SK-N-SH (cell line): ENCODE measurements around the gene FAM118A. TPM values are rescaled to one million over a fixed set of nuclear protein-coding genes. Genes with fewer than 3 reads are reported as not detected.

Experiments used
- CTCF ChIA-PET: fragments of 300-600, 350-600 bp; formaldehyde crosslinking; extraction: SDS; loops from one replicate; lab custom pipeline; 2021; lab: Yijun Ruan, JAX
- POLR2A ChIA-PET: fragments of 350-600 bp; sonication (Branson Sonifier 250); formaldehyde crosslinking; extraction: SDS; loops from one replicate; lab custom pipeline; 2020; ENCODE audit warnings: antibody characterized with exemption, inconsistent platforms; lab: Yijun Ruan, JAX
- DNase-seq: peaks from one replicate; pipeline ENCODE4 v3.0.0; 2012
- H2AFZ ChIP-seq: fragments of 200-600 bp; sonication (generic); 2 replicates; pipeline ENCODE4 v1.8.1; 2016; ENCODE audit warnings: antibody characterized with exemption, mild to moderate bottlenecking, low read depth
- H3F3A ChIP-seq: fragments of 200-600 bp; sonication (generic); replicated peaks from 2 replicates; pipeline ENCODE3; 2016; ENCODE audit warnings: antibody characterized with exemption, mild to moderate bottlenecking; ENCODE audit not compliant: insufficient read depth
- H3K27ac ChIP-seq, 2 experiments: fragments of 200-500 bp in 1 of 2; fragments of 200-600 bp in 1 of 2; sonication (Bioruptor generic) in 1 of 2; sonication (generic), shearing (Covaris generic) in 1 of 2; 2 replicates each; pipeline versions ENCODE4 v1.5.1 to v1.6.1; 2014 to 2016; ENCODE audit warnings: low read depth in 2 of 2, inconsistent platforms in 1 of 2, low read length in 1 of 2, mild to moderate bottlenecking in 1 of 2, mixed read lengths in 1 of 2
- H3K27me3 ChIP-seq: fragments of 200-600 bp; sonication (generic), shearing (Covaris generic); 2 replicates; pipeline ENCODE4 v1.6.1; 2016; ENCODE audit warnings: mixed run types; ENCODE audit not compliant: insufficient read depth
- H3K36me3 ChIP-seq, 2 experiments: fragments of 200-500 bp in 1 of 2; fragments of 200-600 bp in 1 of 2; sonication (Bioruptor generic) in 1 of 2; sonication (generic) in 1 of 2; replicated peaks in 1 of 2; 2 replicates each; pipeline versions ENCODE3 to v1.5.1; 2014 to 2016; ENCODE audit warnings: low read length in 1 of 2, mild to moderate bottlenecking in 1 of 2; ENCODE audit not compliant: insufficient read depth in 2 of 2, control insufficient read depth in 1 of 2
- H3K4me1 ChIP-seq, 2 experiments: fragments of 200-500 bp in 1 of 2; fragments of 200-600 bp in 1 of 2; sonication (Bioruptor generic) in 1 of 2; sonication (generic), shearing (Covaris generic) in 1 of 2; 2 replicates each; pipeline versions ENCODE4 v1.5.1 to v1.6.1; 2014 to 2016; ENCODE audit warnings: low read depth in 1 of 2, low read length in 1 of 2, mixed run types in 1 of 2; ENCODE audit not compliant: insufficient read depth in 2 of 2, control insufficient read depth in 1 of 2
- H3K4me2 ChIP-seq: fragments of 200-600 bp; sonication (generic), shearing (Covaris generic); 2 replicates; pipeline ENCODE4 v1.6.1; 2017; ENCODE audit warnings: mixed run types
- H3K4me3 ChIP-seq, 2 experiments: fragments of 200-500 bp in 1 of 2; fragments of 200-600 bp in 1 of 2; sonication (Bioruptor generic) in 1 of 2; sonication (generic), shearing (Covaris generic) in 1 of 2; 2 replicates each; pipeline versions ENCODE4 v1.5.1 to v1.8.1; 2014 to 2016; ENCODE audit warnings: low read depth in 2 of 2, inconsistent platforms in 1 of 2, low read length in 1 of 2, mild to moderate bottlenecking in 1 of 2, mixed read lengths in 1 of 2, moderate library complexity in 1 of 2
- H3K79me2 ChIP-seq: fragments of 200-600 bp; sonication (generic); 2 replicates; pipeline ENCODE4 v1.8.1; 2017; ENCODE audit warnings: mild to moderate bottlenecking; ENCODE audit not compliant: insufficient read depth
- H3K9ac ChIP-seq: fragments of 200-600 bp; sonication (generic); 2 replicates; pipeline ENCODE4 v1.6.1; 2017; ENCODE audit warnings: mixed run types
- H3K9me2 ChIP-seq: fragments of 200-600 bp; sonication (generic); 2 replicates; pipeline ENCODE4 v1.6.1; 2017; ENCODE audit warnings: mixed run types
- H3K9me3 ChIP-seq: fragments of 200-600 bp; sonication (generic); 2 replicates; pipeline ENCODE4 v1.6.1; 2017; ENCODE audit warnings: mixed run types, mild to moderate bottlenecking, moderate library complexity
- H4K20me1 ChIP-seq: fragments of 200-600 bp; sonication (generic); 2 replicates; pipeline ENCODE4 v1.6.1; 2017; ENCODE audit warnings: mild to moderate bottlenecking, mixed run types; ENCODE audit not compliant: insufficient read depth
- CHD2 ChIP-seq: fragments of 150-350 bp; IDR thresholded peaks from 2 replicates; pipeline ENCODE4 v1.6.1; 2018; ENCODE audit warnings: low read length; ENCODE audit not compliant: partially characterized antibody
- EZH2phosphoT487 ChIP-seq: fragments of 200-600 bp; sonication (generic); IDR thresholded peaks from 2 replicates; pipeline ENCODE4 v1.6.1; 2017; ENCODE audit warnings: low read depth, mixed run types, mild to moderate bottlenecking, antibody characterized with exemption, moderate library complexity, borderline replicate concordance
- FOSL2 ChIP-seq: IDR thresholded peaks from 2 replicates; pipeline ENCODE4 v1.4.0; 2012; ENCODE audit warnings: low read depth, mild to moderate bottlenecking, moderate library complexity, borderline replicate concordance
- FOXJ3 ChIP-seq: sonication (generic); formaldehyde crosslinking; IDR thresholded peaks from 2 replicates; pipeline ENCODE4 v1.5.1; 2020; ENCODE audit warnings: mild to moderate bottlenecking, missing genetic modification reagents
- GATA2 ChIP-seq: sonication (generic); formaldehyde crosslinking; IDR thresholded peaks from 2 replicates; pipeline ENCODE4 v1.5.0; 2020; ENCODE audit warnings: mild to moderate bottlenecking, missing genetic modification reagents
- JUND ChIP-seq: IDR thresholded peaks from 2 replicates; pipeline ENCODE4 v1.4.0; 2012
- MEF2A ChIP-seq: IDR thresholded peaks from 2 replicates; pipeline ENCODE4 v1.4.0; 2012; ENCODE audit warnings: low read depth, borderline replicate concordance
- MXI1 ChIP-seq: IDR thresholded peaks from 2 replicates; pipeline ENCODE4 v1.6.1; 2012; ENCODE audit warnings: mild to moderate bottlenecking, low read depth, low read length, improper control_type of control experiment
- NFIC ChIP-seq: IDR thresholded peaks from 2 replicates; pipeline ENCODE4 v1.4.0; 2012; ENCODE audit warnings: borderline replicate concordance
- NRF1 ChIP-seq: IDR thresholded peaks from 2 replicates; pipeline ENCODE4 v1.6.1; 2012; ENCODE audit warnings: low read depth, mild to moderate bottlenecking, low read length
- POLR2AphosphoS5 ChIP-seq: IDR thresholded peaks from 2 replicates; pipeline ENCODE4 v1.6.1; 2012; ENCODE audit warnings: low read depth, low read length
- RAD21 ChIP-seq: IDR thresholded peaks from 2 replicates; pipeline ENCODE4 v1.6.1; 2012; ENCODE audit warnings: mild to moderate bottlenecking, low read length
- RFX5 ChIP-seq: IDR thresholded peaks from 2 replicates; pipeline ENCODE4 v1.6.1; 2012; ENCODE audit warnings: mild to moderate bottlenecking, improper control_type of control experiment, low read length
- SIN3A ChIP-seq: IDR thresholded peaks from 2 replicates; pipeline ENCODE4 v1.6.1; 2012; ENCODE audit warnings: low read depth, mild to moderate bottlenecking, low read length, moderate library complexity, borderline replicate concordance
- SMC3 ChIP-seq: IDR thresholded peaks from 2 replicates; pipeline ENCODE4 v1.6.1; 2012; ENCODE audit warnings: low read depth, low read length, improper control_type of control experiment
- TEAD4 ChIP-seq: IDR thresholded peaks from 2 replicates; pipeline ENCODE4 v1.4.0; 2012; ENCODE audit warnings: mild to moderate bottlenecking, borderline replicate concordance; ENCODE audit not compliant: insufficient read depth
- WGBS: methylation state at CpG from one replicate; pipeline ENCODE4 v1.1.6; 2017; ENCODE audit warnings: low lambda C conversion rate; 5-methylcytosine and 5-hydroxymethylcytosine counted together
- polyA plus RNA-seq, 3 experiments: library from polyadenylated mRNA; depleted of rRNA; stranded (reverse); fragments of >200 nt; gene quantifications; 2 replicates each; pipeline ENCODE4 v1.2.3, GENCODE V29; 2012
- TF ChIP-seq, protein P1 (sequence below): IDR thresholded peaks from 2 replicates; pipeline ENCODE4; 2012
- TF ChIP-seq, protein P2 (sequence below): fragments of 150-350 bp; IDR thresholded peaks from 2 replicates; pipeline ENCODE4 v1.6.1; 2017; ENCODE audit warnings: antibody characterized with exemption, low read length, low read depth, borderline replicate concordance
- TF ChIP-seq, protein P3 (sequence below): IDR thresholded peaks from 2 replicates; pipeline ENCODE4 v1.4.0; 2012; ENCODE audit warnings: low read depth, borderline replicate concordance
- TF ChIP-seq, protein P4 (sequence below): IDR thresholded peaks from 2 replicates; pipeline ENCODE4 v1.4.0; 2012; ENCODE audit warnings: low read depth, borderline replicate concordance

FAM118A gene
- polyA plus RNA-seq, 1 of the 3 experiments (the other 2 are of a cell fraction): 11.3 TPM

DNA sequence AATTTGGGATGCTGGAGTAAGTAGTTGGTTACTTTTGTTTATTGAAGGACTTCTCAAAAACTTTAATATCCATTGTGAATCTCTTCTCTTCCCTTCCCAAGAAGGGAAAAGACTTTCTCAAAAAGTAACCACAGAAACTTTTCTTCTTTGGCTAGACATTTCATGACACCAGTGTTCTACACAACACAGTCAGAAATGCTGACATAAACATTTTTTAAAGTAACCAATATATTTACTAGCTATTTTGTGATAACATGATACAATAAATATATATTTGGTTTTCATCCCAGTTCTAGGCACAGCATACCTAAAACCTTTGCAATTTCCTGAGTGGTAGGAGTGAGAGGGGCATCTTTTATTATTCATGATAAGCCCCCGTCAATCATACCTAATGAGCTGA lies 47.8 kb downstream of the FAM118A start:
- TF ChIP-seq GATA2 (no peak), POLR2AphosphoS5 (no peak)
- CTCF ChIA-PET: no interaction called here
- Histone ChIP-seq H3K4me3 (no peak overlapping the region), H3K9me3 (no peaks in the 10 kb centered on the region), H3K9ac (no peak overlapping the region), H4K20me1 (no peaks in the 10 kb centered on the region), H2AFZ (no peak overlapping the region), H3K36me3 (no peaks in the 10 kb centered on the region), H3K79me2 (no peaks in the 10 kb centered on the region), H3K27ac (no peak overlapping the region), H3F3A (no peaks in the 10 kb centered on the region), H3K9me2 (no peaks in the 10 kb centered on the region), H3K27me3 (no peaks in the 10 kb centered on the region), H3K4me2 (no peak overlapping the region), H3K4me1 (no peaks in the 10 kb centered on the region)
- no peak for DNase-seq
- POLR2A ChIA-PET: no interaction called here
- WGBS: 100% methylated on average over 1 of the region's 1 CpG

DNA sequence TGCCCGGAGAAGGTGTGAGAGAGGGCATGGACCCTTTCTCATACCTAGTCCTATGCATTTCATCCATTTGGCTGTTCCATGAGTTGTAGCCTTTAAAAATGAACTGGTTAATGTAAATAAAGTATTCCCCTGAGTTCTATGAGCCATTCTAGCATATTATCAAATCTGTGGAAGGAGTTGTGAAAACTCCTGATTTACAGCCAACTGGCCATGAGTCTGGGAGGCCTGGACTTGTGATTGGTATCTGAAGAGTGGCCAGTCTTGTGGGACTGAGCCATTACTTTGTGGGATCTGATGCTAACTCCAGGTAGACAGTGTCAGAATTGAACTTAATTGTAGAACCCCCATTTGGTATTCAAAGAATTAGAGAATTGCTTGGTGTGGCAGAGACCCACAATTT lies 48.4 kb downstream of the FAM118A start:
- ChIA-PET POLR2A (no interaction called here), CTCF (no interaction called here)
- no peaks in the 10 kb centered on the region for H3K79me2 ChIP-seq
- H2AFZ ChIP-seq: no peak overlapping the region
- DNase-seq: no peak
- no peaks in the 10 kb centered on the region for H3K36me3 ChIP-seq
- H3K27ac ChIP-seq: no peak overlapping the region
- H3K4me3 ChIP-seq: no peak overlapping the region
- no peaks in the 10 kb centered on the region for H3K4me1 ChIP-seq
- 63% methylated on average over 1 of the region's 1 CpG for WGBS
- no peaks in the 10 kb centered on the region for H4K20me1 ChIP-seq
- H3K9me2 ChIP-seq: no peaks in the 10 kb centered on the region
- no peaks in the 10 kb centered on the region for H3K9me3 ChIP-seq
- TF ChIP-seq CHD2 (no peak), SIN3A (no peak), NRF1 (no peak), POLR2AphosphoS5 (no peak), FOXJ3 (CRISPR knock-in tag) (no peak), NFIC (no peak), EZH2phosphoT487 (no peak)
- TF ChIP-seq, protein P1, sequence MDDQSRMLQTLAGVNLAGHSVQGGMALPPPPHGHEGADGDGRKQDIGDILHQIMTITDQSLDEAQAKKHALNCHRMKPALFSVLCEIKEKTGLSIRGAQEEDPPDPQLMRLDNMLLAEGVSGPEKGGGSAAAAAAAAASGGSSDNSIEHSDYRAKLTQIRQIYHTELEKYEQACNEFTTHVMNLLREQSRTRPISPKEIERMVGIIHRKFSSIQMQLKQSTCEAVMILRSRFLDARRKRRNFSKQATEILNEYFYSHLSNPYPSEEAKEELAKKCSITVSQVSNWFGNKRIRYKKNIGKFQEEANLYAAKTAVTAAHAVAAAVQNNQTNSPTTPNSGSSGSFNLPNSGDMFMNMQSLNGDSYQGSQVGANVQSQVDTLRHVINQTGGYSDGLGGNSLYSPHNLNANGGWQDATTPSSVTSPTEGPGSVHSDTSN: no peak
- H3K9ac ChIP-seq: no peak overlapping the region
- H3K4me2 ChIP-seq: no peak overlapping the region
- H3F3A ChIP-seq: no peaks in the 10 kb centered on the region
- H3K27me3 ChIP-seq: no peaks in the 10 kb centered on the region

DNA sequence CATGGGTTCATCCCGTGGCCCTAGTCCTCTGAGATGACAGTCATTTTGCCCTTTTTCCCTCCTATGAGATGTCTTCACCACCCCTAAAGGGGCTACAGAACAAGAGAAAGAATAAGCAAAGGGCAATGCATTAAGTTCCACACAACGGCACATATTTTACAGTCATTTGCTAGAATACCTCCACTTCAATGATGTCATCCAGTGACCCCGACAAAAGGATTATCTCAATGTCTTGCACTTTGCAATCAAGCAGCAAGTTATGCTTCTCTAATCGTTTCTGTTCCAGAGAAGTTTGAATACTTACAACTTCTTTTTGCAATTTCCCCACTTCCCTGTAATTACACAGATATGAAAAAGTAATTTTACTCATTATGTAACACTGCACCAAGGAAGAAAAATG lies 49.9 kb downstream of the FAM118A start:
- Histone ChIP-seq H3K9ac (no peak overlapping the region), H3K27me3 (no peaks in the 10 kb centered on the region), H3K27ac (no peak overlapping the region), H4K20me1 (no peaks in the 10 kb centered on the region), H3F3A (no peaks in the 10 kb centered on the region), H3K9me2 (no peaks in the 10 kb centered on the region), H3K36me3 (no peaks in the 10 kb centered on the region), H3K9me3 (no peaks in the 10 kb centered on the region), H3K4me2 (no peak overlapping the region), H3K79me2 (no peaks in the 10 kb centered on the region), H3K4me1 (no peaks in the 10 kb centered on the region), H3K4me3 (no peak overlapping the region), H2AFZ (no peak overlapping the region)
- 41% methylated on average over 4 of the region's 4 CpGs for WGBS
- DNase-seq: no peak
- CTCF ChIA-PET: no interaction called here
- POLR2A ChIA-PET: no interaction called here
- no peak for TF ChIP-seq MEF2A
- TF ChIP-seq, protein P2, sequence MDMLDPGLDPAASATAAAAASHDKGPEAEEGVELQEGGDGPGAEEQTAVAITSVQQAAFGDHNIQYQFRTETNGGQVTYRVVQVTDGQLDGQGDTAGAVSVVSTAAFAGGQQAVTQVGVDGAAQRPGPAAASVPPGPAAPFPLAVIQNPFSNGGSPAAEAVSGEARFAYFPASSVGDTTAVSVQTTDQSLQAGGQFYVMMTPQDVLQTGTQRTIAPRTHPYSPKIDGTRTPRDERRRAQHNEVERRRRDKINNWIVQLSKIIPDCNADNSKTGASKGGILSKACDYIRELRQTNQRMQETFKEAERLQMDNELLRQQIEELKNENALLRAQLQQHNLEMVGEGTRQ: no peak
- TF ChIP-seq CHD2: no peak
- TF ChIP-seq RFX5: no peak
- TF ChIP-seq, protein P3, sequence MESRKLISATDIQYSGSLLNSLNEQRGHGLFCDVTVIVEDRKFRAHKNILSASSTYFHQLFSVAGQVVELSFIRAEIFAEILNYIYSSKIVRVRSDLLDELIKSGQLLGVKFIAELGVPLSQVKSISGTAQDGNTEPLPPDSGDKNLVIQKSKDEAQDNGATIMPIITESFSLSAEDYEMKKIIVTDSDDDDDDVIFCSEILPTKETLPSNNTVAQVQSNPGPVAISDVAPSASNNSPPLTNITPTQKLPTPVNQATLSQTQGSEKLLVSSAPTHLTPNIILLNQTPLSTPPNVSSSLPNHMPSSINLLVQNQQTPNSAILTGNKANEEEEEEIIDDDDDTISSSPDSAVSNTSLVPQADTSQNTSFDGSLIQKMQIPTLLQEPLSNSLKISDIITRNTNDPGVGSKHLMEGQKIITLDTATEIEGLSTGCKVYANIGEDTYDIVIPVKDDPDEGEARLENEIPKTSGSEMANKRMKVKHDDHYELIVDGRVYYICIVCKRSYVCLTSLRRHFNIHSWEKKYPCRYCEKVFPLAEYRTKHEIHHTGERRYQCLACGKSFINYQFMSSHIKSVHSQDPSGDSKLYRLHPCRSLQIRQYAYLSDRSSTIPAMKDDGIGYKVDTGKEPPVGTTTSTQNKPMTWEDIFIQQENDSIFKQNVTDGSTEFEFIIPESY: no peak
- no peak for TF ChIP-seq NFIC
- no peak for TF ChIP-seq FOSL2
- no peak for TF ChIP-seq MXI1
- no peak for TF ChIP-seq RAD21
- no peak for TF ChIP-seq TEAD4
- TF ChIP-seq, protein P4, sequence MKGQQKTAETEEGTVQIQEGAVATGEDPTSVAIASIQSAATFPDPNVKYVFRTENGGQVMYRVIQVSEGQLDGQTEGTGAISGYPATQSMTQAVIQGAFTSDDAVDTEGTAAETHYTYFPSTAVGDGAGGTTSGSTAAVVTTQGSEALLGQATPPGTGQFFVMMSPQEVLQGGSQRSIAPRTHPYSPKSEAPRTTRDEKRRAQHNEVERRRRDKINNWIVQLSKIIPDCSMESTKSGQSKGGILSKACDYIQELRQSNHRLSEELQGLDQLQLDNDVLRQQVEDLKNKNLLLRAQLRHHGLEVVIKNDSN: no peak
- no peak for TF ChIP-seq SMC3
- TF ChIP-seq POLR2AphosphoS5: no peak
- no peak for TF ChIP-seq JUND
